ENCODE measurements around the gene EAF1.

- TF ChIP-seq CTCF (optimal IDR thresholded peaks at IDR 0.05 in 1 of 3, IDR thresholded peaks at IDR 0.05 in 1 of 3, conservative IDR thresholded peaks at IDR 0.05 in 1 of 3; ENCODE audit: extremely low read depth in 1 of 3, insufficient read depth in 2 of 3, low read length in 3 of 3) (no peak), EZH2 (IDR thresholded peaks at IDR 0.05; ENCODE audit: low read length) (no peak)
Measured at GRCh38 chr3:15455756-15456155, 28.4 kb downstream of the EAF1 start.
